NCI-H1105 (cell line): Measurements from ENCODE around the gene SARM1.

Experiments used
- DNase-seq: peaks from one replicate; lab custom pipeline; 2025; lab: John Stamatoyannopoulos, UW

SARM1 gene

DNA sequence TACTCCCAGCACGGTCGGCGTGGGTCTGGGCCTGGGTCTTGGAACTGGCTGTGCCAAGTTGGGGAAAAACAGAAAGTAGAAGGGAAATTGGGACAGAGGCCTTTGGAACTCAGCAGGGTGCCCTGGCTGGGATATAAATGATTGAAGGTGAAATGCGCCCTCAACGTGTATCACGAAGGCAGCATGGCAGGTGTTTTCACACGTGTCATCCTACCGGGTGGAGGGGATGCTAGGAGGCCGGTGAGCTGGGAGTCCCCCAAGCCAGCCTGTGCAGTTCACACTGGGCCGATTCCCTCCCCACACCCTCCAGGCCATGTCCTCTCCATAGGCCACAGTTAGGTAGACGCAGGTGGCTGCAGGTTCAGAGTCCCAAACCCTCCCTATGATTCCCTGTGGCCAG is 30.0 kb upstream of the SARM1 start:
- no peak for DNase-seq

DNA sequence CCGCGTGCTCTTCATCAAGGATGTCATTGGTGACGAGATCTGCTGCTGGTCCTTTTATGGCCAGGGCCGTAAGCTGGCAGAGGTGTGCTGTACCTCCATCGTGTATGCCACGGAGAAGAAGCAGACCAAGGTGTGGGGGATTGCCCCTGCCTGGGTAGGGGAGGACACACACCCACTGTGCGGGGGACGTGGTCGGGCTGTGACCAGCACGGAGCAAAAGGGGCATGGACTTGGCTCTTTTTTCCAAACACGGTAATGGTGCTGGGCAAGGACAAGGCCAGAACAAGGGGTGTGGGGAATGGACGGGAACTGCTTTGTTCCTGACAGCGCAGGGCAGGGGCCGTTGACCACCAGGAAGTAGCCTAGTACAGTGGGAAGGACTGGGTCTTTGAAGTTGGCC is 29.2 kb upstream of the SARM1 start:
- DNase-seq, result no peak

- DNase-seq, result no peak
Measured at GRCh38 chr17:28343491-28343932, 28.0 kb upstream of the SARM1 start.

- no peak for DNase-seq
Measured at GRCh38 chr17:28344011-28344410, 27.5 kb upstream of the SARM1 start.

DNA sequence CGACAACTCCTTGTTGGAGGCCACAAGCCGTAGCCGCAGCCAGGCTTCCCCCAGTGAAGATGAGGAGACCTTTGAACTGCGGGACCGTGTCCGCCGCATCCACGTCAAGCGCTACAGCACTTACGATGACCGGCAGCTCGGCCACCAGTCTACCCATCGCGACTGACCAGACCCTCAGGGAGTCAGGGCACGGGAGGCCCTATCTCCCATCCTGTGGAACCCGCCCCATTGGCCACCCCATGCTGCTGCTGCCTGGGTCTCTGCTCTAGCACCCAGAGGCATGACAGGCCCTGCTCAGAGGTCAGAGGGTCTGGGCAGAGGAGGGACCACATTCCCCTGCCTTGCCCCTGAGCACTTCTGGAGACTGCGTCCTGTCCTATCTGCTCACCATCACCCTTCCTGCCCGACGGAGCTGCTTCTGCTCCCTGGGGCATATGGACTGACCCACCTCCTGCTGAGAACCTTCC is 27.0 kb upstream of the SARM1 start:
- DNase-seq, result no peak

DNA sequence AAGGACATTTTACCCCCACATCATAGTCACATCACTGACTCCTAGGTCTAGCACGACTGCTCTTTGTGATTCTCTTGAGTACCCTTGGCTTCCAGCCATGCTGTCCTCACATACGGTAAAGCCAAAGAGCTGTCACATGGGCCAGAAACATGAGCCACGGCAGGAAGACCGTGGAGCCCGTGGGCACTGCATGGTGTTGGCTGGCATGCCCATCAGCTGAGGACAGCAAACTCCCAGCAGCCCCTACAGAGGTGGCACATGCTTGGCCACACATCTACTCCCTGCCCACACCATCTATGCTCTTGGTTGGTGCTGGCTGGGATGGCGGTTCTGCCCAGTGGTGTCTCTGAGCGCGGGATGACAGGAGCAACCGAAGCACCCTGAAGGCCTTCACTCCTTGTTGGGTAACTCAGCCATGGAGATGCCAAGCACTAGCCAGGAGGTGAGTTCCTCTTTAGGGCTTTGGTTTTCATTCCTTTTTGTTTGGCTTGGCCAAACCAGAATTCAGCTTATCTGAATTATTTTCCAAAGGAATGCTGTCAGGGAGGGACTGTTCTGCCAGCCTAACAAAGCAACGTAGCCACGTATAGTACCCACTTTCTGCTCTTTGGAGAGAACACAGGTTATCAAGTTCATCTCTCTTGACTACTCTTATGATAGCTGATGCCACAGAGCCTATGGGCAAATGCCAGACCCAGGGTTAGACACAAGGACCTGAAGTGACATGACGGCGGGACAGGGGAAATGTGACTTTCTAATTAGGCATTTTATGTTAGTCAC is 25.9 kb upstream of the SARM1 start:
- DNase-seq, result peak; percentile 28

DNA sequence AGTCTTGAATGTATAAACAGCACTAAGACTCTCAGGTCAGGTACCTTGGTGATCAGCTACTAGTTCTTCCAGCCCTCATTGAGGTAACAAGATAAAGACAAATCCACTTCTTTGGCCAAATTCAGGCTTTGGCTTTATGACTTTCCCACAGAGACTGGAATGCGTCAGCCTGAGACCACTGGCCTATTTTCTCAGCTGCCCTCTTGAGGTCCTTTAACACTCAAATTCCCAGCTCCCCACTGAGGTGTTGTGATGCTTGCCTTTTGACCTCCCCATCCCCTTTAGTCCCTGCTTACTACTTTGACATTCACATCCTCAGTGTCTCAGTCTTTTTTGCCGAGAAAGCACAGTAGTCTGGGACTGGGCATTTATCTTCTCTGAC is 25.3 kb upstream of the SARM1 start:
- no peak for DNase-seq

GRCh38 chr17:28346746-28347246 is 24.7 kb upstream of the SARM1 start:
- DNase-seq, result no peak

GRCh38 chr17:28347261-28347891 is 24.1 kb upstream of the SARM1 start:
- no peak for DNase-seq

GRCh38 chr17:28348979-28349378 is 22.5 kb upstream of the SARM1 start:
- no peak for DNase-seq

- no peak for DNase-seq
Measured at GRCh38 chr17:28350271-28350670, 21.2 kb upstream of the SARM1 start.

- DNase-seq, result peak; percentile 86
Measured at GRCh38 chr17:28357061-28357900, 14.2 kb upstream of the SARM1 start, which contains the start of gene POLDIP2. POLDIP2 (minus strand) TSS chr17:28357527; CDS start chr17:28357448, 79 bp downstream.

- DNase-seq, result no peak
Measured at GRCh38 chr17:28357901-28358197, 13.6 kb upstream of the SARM1 start.

DNA sequence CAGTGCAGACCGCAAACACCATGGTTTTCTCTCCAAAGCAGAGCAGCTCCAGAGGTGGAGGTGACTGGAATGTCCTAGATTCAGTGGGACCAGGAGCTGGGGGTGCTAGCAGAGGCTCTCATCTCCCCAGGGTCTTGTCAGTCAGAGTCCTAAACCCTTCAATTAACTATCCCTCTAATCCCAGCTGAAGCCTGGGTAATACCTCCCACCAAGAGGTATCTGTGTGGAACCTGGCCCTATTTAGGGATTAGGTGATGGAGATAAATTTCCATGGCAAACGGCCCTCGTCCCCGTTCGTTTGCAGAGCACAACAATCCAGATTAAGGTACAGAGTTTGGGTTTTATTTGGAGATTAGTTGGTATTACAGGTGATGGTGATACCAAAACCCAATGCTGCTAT is 8.3 kb upstream of the SARM1 start:
- DNase-seq, result no peak

DNA sequence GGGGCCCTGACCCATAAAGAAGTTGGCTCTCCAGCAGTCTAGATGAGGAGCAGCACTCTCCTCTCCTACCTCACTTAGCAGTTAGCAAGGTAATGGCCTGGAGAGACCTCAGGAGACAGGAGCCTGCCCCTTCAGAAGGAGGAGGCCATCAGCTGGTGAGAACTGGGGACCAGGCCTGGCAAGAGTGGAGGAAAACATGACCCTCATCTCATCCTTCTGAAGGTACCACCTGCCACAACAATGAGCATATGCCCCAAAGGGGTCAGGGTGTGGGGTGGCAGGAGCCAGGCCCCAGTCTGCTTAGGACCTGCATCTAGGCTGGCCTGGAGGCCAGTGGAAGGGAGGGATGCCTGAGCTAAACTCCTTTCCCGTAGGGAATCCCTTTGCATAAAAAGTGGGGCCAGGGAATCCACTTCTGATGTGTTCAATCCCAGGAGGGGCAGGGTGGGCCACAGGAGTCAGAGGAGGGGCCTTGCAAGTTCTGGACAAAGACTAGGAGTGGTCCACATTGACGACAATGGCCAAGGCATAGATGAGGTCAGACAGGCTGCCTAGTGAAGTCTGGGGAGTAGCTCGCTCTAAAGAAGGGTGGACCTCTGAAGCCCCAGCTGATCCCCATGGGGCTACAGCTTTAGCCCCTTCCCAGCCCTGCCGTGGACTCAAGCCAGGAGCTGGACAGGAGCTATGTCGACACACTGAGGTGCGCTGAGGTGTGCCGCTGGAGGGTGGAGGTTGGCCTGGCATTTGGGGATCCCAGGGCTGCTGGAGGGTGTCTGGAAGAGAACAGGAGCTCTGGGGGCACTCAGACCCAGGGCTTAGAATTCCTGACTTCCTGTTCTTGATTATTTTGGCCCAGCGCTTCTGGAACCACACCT is 7.5 kb upstream of the SARM1 start:
- no peak for DNase-seq

- no peak for DNase-seq
Measured at GRCh38 chr17:28364665-28365363, 6.7 kb upstream of the SARM1 start, which contains the start of gene SEBOX. SEBOX (minus strand) TSS chr17:28365199; CDS start chr17:28365151, 48 bp downstream.

DNA sequence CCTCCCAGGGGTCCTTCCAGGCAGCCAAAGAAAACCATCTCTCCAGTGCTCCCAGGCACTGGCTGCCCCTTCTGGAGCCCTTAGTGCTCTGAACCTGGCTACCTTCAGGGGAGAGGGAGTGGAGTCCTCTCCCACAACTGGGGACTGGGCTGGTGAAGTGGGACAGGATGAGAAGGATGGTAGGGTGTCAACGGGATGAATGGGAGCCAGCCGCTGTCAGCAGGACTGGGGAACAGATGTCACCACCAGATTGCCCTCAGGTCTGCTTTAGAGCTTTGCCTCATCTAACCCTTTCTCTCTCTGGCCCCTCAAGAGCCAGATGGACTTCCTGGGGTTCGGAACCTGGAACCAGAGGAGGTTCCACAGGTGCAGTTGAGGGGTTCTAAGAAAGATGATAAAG is 6.0 kb upstream of the SARM1 start:
- no peak for DNase-seq

- DNase-seq, result no peak
Measured at GRCh38 chr17:28366605-28367004, 4.9 kb upstream of the SARM1 start.

- DNase-seq, result no peak
Measured at GRCh38 chr17:28367641-28368305, 3.7 kb upstream of the SARM1 start.

DNA sequence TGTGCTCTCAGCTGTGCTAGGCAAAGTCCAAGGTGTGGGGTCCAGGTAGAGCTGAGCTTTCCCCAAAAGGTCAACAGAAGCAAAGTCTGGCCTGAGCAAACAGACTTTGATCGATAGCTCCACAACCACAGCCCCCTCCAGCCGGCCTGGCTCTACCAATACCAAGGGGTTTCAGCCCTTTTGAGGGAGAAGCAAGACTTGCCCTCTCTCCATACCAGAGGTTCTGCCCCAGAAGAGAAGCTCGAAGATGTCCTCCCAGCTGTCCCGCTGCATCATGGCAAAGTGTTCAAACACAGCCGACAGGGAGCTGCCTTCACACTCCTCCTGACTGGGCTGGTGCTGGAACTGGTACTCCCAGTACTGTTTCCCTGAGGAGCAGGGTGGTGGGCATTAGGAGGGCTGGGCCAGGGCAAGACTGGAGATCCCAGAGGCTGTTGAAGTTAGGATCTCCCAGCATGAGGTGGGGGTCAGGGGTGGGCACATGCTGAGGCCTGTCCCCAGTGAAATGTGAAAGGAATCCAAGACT is 3.1 kb upstream of the SARM1 start:
- DNase-seq, result no peak
